Activated T-cell treated with anti-CD3 and anti-CD28 coated beads for 1 hour (primary cell): ENCODE results near the gene SYDE2.
"Not testable (repeated sequence)": the region's sequence is repeated elsewhere in the genome, so short reads cannot be mapped to it uniquely, and the experiment has no call there.

ENCODE experiments used
- DNase-seq: peaks from one replicate; pipeline ENCODE4 v3.0.0-alpha.2; 2020; ENCODE audit warnings: low read depth

SYDE2 gene

DNA sequence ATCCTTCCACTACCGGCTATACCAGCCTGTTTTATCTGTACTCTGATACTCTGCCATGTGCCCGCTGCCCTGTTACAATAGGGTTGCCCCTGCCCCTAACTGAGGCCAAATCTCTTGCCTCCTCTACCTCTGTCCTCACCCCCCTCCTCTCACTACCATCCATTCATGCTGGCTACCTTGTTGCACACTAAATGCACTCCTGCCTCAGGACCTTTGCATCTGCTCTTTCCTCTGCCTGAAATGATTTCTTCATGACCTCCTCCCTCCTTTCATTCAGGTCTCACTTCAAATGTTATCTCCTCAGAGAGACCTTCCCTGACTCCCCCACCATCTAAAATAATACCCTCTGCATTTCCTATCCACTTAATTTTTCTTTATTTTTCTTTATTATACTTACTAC, 7.7 kb upstream of the SYDE2 start:
- DNase-seq, result no peak

DNA sequence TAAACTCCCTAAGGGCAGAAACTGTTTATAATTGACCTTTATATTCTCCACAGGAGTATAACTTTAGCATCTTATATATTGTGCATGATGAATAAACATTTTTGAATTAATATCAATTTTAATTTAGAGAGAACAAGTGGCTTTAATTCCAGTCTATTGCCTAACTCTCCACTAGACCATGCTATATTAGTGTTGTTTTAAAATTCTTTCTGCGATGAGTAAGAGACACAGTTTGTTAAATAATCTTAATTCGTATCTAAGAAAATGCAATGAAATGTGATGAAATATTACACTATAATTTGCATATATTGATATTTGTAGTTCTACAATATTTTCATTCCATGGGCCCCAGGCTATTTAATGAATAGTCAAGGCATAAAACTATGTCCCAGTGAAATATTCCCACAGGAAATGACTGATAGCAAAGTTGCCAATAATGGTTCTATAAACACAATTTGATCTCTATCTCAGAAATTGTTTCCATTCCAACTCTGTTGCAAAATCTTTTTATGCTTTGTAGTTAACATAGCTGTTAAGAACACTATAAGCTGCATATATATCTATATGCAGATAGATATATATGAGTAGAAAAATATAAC, 2.9 kb upstream of the SYDE2 start:
- no peak for DNase-seq

DNA sequence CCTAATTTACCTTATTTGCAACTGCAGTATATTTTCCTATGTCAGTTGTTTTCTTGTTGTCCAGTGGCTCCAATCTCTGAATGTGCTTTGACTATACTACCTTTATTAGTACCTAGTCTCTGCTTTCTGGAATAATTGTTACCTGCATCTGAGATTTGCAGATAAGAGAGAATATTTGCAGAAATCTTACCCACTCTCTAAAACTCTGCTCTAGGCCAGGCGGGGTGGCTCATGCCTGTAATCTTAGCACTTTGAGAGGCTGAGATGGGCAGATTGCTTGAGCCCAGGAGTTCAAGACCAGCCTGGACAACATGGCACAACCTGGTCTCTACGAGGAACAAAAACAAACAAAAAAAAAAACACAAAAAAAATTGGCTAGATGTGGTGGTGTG, 2.0 kb upstream of the SYDE2 start:
- no peak for DNase-seq

DNA sequence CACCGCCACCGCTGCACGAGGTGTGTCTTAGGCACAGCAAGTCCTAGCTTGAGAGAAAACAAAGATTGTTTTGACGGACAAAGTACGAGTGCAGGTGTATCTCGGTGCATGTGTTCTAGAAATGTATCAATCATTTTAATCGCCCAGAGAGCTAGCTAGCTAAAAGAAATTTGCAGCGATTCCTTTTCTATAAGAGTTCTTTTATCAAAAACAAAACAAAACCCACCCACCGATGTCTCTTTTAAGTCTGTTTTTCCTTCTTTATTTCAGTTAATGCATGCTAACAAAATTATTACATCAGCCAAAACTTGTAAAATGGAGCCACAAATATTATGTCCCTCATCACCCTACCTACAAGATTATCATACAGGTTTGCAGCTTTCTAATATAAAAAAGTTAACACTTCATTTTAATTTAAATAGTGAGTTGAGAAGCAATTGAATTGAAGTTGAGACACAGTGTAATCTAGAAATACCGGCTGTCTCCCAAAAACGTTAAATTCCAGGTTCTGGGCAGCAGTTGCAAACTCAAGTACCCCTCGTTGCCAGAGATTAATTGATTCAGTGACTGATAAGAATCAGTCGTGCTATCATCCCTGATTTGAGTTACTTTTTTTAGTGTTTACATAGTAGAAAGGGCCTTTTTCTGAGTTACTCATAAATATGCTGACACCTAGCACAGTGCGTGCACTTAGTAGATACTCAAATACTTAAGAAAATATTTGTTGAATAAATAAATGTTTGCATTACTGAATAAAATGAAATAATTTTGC, 1.5 kb upstream of the SYDE2 start:
- no peak for DNase-seq

- peak; percentile 57 for DNase-seq
These were observed 700 bp upstream of the SYDE2 start for GRCh38 chr1:85201340-85202091.

DNA sequence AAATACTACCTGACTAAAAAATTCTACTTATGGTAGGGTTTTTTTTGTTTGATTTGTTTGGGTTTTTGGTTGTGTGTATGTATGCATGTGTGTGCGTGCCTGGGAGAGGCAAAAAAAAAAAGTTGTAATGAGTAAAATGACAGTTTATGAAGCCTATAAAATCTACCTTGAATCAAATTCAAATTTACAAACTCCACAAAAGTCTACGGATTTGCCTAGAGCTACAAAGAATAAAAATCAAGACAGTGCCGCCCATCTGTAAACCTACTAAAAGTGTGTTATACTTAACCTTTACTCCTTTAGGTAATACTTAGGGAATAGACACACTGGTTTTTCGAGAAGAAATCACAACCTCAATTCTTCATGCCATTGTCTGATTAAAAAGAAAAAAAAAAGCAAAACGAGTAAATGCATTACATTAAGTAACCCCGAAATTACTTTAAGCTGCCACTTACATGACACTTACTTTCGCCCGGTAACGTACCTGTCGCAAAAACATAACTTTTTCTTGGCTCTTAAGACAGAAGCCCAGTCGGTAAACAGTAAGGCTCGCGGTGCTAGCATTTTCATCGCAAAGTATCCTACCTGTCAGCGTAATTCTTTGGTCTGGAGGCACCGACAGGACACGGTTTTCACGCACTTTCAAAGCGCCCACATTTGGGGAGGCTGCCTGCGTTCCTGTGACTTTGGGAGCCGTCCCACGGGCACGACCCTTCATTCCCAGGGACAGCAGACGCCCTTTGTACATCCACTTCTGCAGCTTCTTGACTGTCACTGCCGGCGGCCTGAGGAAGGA, 951 bp downstream of the SYDE2 start:
- no peak for DNase-seq

GRCh38 chr1:85198864-85199263, 2.0 kb downstream of the SYDE2 start:
- no peak for DNase-seq

- no peak for DNase-seq
These were observed 4.5 kb downstream of the SYDE2 start for GRCh38 chr1:85196358-85196757.

GRCh38 chr1:85195703-85196102, 5.1 kb downstream of the SYDE2 start:
- no peak for DNase-seq

- not testable (repeated sequence) for DNase-seq
These were observed 8.7 kb downstream of the SYDE2 start for GRCh38 chr1:85192129-85192528.

DNA sequence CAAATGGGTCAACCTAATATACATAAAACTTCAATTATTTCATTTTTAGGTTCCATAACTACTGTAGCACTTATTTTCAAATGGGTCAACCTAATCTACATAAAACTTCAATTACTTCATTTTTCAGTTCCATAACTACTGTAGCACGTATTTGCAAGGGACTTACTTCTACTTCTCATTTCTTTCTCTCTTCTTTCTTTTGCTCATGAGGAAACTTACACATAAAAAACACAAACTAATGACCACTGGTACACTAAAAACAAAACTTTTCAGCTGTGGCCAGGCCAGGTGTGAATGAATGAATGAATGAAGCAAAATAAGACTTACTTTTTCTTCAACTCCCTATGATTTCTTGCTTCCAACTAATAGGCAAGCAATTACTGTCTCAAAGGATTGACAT, 11.7 kb downstream of the SYDE2 start:
- no peak for DNase-seq

GRCh38 chr1:85188530-85188929, 12.3 kb downstream of the SYDE2 start:
- no peak for DNase-seq

DNA sequence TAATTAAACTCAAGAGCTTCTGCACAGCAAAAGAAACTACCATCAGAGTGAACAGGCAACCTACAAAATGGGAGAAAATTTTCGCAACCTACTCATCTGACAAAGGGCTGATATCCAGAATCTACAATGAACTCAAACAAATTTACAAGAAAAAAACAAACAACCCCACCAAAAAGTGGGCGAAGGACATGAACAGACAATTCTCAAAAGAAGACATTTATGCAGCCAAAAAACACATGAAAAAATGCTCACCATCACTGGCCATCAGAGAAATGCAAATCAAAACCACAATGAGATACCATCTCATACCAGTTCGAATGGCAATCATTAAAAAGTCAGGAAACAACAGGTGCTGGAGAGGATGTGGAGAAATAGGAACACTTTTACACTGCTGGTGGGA, 13.8 kb downstream of the SYDE2 start:
- DNase-seq, result not testable (repeated sequence)

DNA sequence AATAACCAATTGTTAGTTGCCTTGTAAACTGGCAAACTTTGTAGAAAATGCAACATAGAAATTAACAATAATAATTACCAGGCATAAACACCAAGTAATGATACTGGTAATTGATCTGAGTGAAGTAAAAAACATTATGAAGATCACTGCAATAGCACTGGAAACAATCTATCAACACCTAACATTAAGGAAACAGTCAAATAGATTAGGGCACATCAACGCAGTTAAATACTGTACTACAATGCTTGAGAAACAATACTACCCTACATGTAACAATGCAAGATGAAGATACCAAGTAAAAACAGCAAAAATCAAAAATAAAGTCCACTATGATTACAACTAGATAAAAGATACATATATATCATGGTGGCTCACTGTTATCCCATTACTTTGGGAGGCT, 16.6 kb downstream of the SYDE2 start:
- DNase-seq, result no peak

- DNase-seq, result no peak
These were observed 18.1 kb downstream of the SYDE2 start for GRCh38 chr1:85182700-85183099.

GRCh38 chr1:85180869-85181268, 19.9 kb downstream of the SYDE2 start:
- no peak for DNase-seq

- no peak for DNase-seq
These were observed 21.3 kb downstream of the SYDE2 start for GRCh38 chr1:85179522-85179921.

GRCh38 chr1:85178396-85178795, 22.4 kb downstream of the SYDE2 start:
- no peak for DNase-seq

GRCh38 chr1:85174503-85174902, 26.3 kb downstream of the SYDE2 start:
- DNase-seq, result no peak

DNA sequence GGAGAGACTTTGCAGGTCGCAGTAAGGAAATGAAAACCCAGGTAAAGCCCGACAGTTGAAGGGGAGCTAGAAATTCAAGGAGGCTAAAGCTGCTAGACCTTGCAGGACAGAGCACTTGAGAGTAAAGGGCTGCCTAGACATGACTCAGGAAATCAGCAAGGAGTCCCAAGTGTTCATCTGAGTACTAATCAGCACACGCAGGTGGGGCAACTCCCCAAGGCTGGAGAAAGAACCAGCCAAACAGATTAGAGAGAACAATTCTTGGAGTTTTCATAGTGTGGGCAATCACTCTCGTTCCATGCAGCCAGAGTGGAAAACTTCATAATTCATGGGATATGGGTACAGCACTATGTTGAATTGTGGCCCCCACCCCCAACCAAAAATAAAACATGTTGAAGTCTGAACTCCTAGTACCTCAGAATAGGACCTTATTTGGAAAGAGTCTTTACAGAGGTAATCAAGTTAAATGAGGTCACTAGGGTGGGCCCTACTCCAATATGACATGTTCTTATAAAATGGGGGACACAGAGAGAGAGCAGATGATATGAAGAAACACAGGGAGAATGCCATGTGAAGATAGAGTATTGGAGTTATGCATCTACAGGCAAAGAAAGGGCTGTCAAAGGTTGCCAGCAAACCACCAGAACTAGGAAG, 28.0 kb downstream of the SYDE2 start:
- no peak for DNase-seq

- DNase-seq, result no peak
These were observed 29.1 kb downstream of the SYDE2 start for GRCh38 chr1:85171721-85172120.

DNA sequence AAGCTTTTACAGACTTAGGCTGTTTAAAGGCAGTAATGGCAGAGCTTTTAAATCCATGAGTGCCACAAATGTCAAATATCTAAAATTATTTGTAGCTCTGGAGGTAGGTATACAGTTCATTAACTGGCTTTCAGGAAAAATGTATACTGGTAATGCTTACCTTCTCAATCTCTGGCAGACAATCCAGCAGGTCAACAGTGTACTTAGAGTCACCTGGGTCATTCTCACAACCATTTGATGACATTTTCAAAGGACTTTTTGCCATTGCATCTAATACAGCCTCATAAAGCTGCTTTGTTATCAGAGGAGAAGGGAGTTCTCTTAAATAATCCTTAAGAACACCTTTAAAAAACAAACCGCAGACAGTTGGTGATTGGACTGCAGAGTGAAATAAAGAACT, 31.9 kb downstream of the SYDE2 start:
- no peak for DNase-seq
